ENCODE measurements around the gene ARL10.

DNA sequence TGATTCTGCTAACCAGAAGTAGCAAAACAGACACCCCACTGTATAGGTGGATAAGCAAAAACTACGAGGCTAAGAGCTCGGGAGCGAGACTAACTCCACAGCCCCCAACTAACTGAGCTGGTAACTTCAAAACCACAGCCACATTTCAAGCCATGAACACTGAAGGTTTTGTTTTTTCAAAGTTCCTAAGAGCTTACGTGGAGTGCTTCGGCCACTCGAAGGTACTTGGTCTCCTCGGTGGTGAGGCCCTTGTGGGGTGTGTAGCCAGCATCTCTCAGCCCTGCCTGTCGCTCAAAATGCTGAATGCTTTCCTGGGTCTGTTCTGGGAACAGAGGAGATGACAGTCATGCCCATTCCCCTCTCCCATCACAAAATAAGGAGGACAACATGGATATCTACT is 14.9 kb upstream of the ARL10 start:
- TF ChIP-seq POLR2AphosphoS5 (IDR thresholded peaks at IDR 0.05) = no peak
- no peak for TF ChIP-seq CTCF (IDR thresholded peaks at IDR 0.05)

All from breast epithelium (tissue), 3 donors.